Stomach (tissue), 4 donors: Measurements from ENCODE around the gene INPP4B.

ENCODE experiments used
- POLR2A ChIP-seq, 4 donors: fragments of 450-650 bp; IDR thresholded peaks; one replicate each; pipeline ENCODE4 v1.6.1; 2016; ENCODE audit warnings: antibody characterized with exemption in 4 of 4, control low read depth in 2 of 4, mild to moderate bottlenecking in 1 of 4, moderate library complexity in 1 of 4
- POLR2AphosphoS5 ChIP-seq, 3 donors: sonication (generic); formaldehyde crosslinking; IDR thresholded peaks; one replicate each; pipeline ENCODE4 v1.6.1; 2016; ENCODE audit warnings: antibody characterized with exemption in 3 of 3
- TF ChIP-seq, protein P1 (sequence below), 7 experiments: fragments of 450-650 bp in 4 of 7; fragments of 200-600 bp in 3 of 7; sonication (generic) in 3 of 7; IDR thresholded peaks; one replicate each; pipeline ENCODE4 v1.5.1; 2016 to 2019; ENCODE audit warnings: antibody characterized with exemption in 7 of 7, control low read depth in 2 of 7, mild to moderate bottlenecking in 1 of 7

DNA sequence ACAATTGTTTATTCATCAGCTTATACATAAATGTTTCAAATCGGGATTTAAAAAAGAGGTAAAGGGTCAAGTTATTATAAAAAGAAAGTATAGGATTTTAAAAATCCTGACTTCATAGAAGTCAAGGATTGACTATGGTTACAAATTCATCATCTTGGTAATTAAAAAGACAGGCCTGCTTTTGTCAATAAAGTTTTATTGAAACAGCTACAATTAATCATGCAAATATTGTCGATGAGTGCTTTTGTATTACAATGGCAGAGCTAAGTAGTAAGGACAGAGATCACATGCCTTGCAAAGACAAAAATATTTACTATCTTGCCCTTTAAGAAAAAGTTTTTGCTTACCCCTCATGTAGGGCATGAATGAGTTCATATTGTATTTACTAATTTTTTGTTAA, 614.3 kb downstream of the INPP4B start:
- no peak for TF ChIP-seq POLR2A (IDR thresholded peaks at IDR 0.05)
- TF ChIP-seq, protein P1, sequence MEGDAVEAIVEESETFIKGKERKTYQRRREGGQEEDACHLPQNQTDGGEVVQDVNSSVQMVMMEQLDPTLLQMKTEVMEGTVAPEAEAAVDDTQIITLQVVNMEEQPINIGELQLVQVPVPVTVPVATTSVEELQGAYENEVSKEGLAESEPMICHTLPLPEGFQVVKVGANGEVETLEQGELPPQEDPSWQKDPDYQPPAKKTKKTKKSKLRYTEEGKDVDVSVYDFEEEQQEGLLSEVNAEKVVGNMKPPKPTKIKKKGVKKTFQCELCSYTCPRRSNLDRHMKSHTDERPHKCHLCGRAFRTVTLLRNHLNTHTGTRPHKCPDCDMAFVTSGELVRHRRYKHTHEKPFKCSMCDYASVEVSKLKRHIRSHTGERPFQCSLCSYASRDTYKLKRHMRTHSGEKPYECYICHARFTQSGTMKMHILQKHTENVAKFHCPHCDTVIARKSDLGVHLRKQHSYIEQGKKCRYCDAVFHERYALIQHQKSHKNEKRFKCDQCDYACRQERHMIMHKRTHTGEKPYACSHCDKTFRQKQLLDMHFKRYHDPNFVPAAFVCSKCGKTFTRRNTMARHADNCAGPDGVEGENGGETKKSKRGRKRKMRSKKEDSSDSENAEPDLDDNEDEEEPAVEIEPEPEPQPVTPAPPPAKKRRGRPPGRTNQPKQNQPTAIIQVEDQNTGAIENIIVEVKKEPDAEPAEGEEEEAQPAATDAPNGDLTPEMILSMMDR (IDR thresholded peaks at IDR 0.05): no peak
- TF ChIP-seq POLR2AphosphoS5 (IDR thresholded peaks at IDR 0.05): no peak
